NT2/D1 (cell line): ENCODE measurements around the gene ST8SIA6.

Experiments used
- SUZ12 ChIP-seq: IDR thresholded peaks from 2 replicates; pipeline ENCODE4 v1.6.1; 2011; ENCODE audit not compliant: insufficient read length, insufficient read depth; ENCODE audit errors: extremely low read depth
- YY1 ChIP-seq: IDR thresholded peaks from 2 replicates; pipeline ENCODE4 v1.6.1; 2011; ENCODE audit not compliant: insufficient read length, insufficient read depth
- ZNF274 ChIP-seq: IDR thresholded peaks from 2 replicates; pipeline ENCODE4 v1.6.1; 2011; ENCODE audit warnings: mild to moderate bottlenecking, low read depth, low read length

- TF ChIP-seq YY1, result no peak
- no peak for TF ChIP-seq ZNF274
- no peak for TF ChIP-seq SUZ12
Measured at GRCh38 chr10:17410907-17411306, 43.5 kb downstream of the ST8SIA6 start.
